HG02571 (cell line): ENCODE measurements around the gene AANAT.

Experiments
- ATAC-seq: cut with Tn5 transposase; IDR thresholded peaks from one replicate; pipeline ENCODE4 v1.9.1; 2021; ENCODE audit warnings: mild to moderate bottlenecking, moderate library complexity; ENCODE audit not compliant: unreplicated experiment

The AANAT gene

DNA sequence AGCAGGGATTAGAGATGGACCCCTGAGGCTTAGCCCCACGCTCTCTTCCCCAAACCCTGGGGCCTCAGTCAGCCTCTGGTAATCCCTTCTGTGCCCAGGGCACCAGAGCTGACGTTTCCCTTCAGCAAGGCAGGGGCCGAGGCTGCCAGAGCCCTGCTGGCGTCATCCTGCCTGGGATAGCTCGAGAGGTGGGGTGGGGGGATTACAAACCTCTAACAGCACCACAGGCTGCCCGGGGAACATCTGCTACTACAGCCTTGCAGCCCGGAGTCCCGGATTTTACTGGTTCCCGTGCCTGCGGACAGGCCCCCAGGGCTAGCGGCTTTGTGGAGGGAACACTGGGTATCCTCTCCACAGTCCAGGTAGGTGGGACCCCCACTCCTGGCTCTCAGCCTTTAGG, at the start of gene AANAT:
Gene AANAT, plus strand, starts transcription at position 238 of the 400 bp plus-strand sequence. CDS start 1,144 bp downstream, outside the sequence.
- ATAC-seq: no peak

DNA sequence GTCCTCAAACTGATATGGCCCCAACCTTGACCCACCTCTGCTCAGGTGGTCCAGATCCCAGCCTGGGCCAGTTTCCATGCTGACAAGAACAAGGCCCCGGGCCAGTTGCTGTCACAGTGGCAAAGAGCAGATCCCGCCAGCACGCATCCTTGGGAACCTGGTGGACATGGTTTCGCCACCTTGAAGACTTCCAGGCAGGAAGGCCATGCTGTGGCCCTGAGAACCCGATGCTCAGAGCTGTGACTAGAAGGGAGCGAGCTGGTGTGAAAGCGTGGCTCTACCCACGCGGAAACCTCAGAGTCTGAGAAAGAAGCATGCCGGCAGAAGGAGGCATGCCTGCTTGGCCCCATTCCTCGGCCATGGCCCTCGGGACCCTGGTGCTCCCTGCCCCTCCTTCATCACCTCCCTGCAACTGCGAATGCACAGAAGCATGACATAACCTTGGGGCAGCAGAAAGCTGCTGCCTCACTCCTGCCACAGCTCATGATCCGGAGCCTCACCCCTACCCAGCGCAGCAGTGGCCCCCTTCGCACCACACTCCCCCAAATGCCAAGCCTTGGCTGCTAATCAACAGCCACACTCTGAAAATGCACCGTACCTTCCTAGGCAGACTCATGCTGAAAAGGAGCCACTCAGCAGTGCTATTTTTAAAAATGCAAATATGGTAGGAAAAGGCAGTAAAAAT, 47.7 kb upstream of the AANAT start:
- ATAC-seq: no peak

DNA sequence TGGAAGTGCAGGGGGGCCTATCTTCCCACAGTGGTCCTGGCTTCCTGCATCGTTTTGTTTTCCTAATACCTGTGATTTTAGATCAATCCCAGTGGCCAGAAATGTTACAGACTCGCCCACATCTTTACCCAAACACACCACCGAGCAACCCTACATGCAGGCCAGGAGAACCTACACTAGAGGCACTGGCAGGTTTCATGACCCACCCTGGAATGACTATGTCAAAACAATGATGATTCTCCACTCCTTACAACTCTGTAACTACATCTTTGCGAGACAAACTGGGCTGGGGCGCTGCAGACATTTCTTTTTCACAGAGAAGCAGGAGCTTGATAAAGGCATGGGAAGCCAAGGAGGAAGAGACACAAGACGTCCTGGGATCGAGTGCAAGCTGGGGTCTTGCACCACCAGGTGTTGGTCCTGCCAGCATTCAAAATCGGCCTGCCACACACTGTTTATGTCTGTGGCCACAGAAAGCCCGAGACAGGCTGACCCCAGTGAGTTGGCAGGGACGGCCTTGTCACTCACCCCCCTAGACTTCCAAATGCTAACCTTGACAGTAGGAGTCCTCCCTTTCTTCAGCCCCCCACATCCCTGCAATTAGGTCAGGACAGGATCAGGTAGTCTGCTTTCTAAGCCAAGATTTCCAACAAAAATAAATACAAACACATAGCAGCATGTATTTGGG, 46.9 kb upstream of the AANAT start:
- no peak for ATAC-seq

DNA sequence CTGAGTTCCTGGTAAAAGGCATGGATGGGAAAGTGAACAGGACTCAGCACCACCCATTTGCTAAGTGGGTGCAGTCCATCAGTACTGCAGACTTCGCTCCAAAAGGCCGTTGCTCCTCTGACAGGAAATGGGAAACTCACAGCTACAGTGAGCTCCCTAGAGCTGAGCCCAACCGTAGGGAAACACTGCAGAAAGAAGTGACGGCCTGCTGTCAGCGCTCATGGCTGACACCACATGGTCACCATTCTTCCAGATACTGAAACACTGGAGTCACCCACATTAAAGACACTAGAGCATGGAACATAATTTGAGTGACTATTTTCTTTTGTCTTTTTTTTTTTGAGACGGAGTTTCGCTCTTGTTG, 46.4 kb upstream of the AANAT start:
- no peak for ATAC-seq

DNA sequence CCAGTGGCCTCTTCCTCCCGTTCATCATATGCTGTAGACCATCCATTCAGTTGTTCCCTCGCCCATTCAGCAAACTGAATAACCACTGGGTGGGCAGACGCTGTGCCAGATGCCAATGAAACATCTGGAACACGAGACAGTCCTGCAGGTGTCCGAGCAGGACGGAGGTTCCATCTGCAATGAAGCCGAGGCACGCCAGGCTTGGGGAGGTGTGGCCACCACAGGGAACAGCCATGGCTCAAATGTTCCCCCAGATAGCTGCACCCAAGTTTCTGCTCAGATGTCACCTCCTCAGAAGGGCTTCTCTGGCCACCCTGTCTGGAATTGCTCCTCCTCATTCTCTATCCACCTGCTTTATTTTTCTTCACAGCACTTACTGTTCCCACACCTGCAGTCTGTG, 45.0 kb upstream of the AANAT start:
- ATAC-seq: no peak

DNA sequence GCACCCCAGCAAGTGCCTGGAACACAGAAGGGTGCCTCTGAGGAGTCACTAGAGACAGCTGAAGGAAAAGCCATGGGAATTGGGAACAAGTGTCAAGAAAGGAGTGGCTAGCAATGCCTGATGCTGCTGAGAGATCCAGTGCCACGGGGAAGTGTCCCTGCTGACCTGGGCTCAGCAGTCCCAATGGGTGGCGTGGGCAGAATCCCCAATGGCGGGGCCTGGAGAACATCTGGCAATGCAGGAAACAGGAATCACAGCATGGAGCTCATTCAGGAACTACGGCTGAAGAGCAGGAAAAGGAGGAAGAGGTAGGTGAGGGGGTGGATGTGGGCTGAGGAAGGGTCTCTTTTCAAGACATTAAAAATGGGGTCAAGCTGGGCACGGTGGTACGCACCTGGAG, 44.5 kb upstream of the AANAT start:
- no peak for ATAC-seq

DNA sequence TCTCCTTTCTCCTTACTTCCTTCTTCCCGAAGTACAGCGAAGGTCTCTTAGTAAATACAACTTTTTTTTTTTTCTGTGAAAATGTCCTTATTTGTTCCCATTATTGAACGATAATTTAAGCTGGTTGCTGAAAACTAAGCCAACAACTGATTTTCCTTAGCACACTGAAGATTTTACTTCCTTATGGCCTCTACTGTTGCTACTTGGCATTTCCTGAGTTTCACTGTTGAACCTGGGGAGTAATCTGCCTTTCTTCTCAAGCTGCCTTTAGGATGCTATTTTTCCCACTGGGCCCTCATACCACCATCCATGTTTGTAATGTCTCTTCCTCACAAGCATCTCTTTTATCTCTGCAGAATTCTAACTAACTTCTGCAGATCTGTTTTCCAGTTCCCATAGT, 40.5 kb upstream of the AANAT start:
- no peak for ATAC-seq

DNA sequence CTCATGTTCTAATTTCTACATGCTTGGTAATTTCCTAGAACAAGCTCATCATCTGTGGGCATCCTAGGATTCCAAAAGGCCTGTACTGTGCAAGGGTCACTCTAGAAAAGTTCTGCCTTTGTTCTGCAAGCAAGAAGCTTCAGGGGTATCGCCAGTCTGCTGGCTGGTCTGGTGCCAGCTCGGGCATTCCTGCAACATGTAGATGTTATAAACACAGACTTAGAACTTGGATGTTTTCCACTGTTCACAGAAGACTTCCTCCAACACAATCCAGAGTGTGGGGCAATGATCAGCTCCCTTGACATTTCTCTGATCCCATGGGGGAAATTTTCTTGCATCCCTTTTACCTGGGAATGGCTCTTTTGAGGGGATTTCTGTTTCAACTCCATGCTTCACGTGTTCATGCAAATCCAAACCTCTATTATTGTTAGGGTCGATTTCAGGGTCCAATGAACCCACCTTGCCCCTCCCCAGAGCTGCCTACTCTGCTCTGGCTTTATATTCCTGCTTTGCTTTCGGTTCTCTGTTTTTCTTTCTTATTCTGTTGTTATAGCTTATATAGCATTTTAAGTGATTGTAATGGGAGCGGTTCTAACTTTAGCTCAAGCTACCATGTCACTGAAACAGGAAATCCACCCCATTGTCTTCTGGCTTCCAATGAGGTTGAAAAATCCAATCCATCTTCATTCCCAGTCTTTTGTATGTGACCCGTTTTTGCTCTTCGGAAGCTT, 39.7 kb upstream of the AANAT start:
- ATAC-seq: no peak

DNA sequence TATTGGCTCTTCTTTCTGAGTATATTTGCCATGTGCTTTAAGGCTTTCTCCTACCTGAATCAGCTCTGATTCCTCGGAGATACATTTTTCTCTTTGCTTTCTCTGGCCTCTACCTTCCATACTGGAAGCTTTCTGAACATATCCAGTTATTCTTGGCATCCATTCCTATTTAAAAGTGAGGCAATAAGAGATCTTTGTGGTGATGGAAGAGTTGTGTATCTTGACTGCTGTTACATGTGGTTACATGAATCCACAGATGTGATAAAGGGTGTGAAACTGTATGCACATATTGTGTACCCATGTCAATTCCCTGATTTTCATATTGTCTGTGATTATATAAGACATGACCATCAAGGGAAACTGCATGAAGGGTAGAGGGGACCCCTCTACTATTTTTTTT, 38.9 kb upstream of the AANAT start:
- ATAC-seq: no peak

DNA sequence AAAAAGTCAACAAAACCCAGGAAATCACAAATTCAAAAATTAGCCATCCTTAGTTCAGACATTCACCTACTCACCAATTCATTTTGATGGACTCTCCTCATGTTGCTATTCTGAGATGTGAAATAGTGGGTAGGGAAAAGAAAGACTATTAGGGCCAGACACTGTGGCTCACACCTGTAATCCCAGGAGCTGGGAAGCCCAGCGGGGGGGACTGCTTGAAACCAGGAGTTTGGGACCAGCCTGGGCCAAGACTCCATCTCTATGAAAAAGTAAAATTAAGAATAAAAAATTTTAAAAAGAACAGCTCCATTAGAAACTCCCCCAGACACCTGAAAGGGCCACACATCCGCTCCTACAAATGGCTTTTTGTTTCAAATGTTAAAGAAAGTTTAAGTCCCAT, 35.9 kb upstream of the AANAT start:
- no peak for ATAC-seq

DNA sequence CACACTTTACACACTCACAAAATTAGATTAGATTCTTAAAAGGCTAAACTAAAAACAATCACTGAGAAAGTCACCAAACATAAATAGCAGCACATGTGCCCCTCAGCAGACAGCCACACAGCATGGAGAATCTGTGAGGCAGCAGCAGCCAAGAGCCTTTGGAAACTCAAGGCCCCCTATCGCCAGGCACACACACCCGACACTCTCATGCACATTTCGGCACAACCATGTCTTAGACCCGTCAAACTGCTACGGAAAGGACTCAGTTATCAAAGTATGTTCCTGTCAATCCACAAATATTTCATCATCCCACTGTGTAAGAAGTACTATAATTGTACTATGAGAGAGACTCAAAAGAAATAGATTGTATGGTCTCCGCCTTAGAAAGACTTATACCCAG, 35.4 kb upstream of the AANAT start:
- ATAC-seq: no peak

DNA sequence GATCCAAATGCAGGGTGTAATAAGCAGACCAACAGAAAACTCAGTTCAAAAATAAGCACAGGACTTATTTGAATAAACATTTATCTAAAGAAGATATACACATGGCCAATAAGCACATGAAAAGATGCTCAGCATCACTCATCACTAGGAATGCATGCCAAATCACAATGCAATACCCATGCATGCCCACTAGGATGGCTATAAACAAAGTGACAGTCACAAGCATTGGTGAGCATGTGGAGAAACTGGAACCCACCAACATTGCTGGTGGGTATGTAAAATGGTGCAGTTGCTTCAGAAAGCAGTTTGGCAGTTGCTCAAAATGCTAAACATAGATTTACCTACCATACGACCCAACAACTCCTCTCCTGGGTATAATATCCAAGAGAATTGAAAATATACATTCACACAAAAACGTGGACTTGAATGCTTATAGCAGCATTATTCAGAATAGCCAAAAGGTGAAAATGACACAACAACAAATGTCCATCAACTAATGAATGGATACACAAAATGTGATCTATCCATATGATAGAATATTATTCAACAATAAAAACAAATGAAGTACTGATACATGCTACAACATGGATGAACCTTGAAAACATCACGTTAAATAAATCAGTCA, 34.6 kb upstream of the AANAT start:
- ATAC-seq: no peak

DNA sequence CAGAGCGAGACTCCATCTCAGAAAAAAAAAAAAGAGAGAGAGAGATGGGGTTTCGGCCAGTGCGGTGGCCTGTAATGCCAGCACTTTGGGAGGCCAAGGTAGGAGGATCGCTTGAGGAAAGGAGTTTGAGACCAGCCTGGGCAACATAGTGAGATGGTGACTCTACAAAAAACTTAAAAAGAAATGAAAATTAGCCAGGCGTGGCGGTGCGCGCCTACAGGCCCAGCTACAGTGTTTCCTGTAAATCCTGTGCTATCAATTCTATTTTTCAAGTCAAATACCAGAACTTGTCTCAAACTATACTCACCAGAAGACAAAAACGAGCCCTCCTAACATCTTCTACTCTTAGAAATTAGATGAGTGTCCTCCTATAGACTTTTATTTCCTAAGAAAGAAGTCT, 33.7 kb upstream of the AANAT start:
- ATAC-seq: no peak

DNA sequence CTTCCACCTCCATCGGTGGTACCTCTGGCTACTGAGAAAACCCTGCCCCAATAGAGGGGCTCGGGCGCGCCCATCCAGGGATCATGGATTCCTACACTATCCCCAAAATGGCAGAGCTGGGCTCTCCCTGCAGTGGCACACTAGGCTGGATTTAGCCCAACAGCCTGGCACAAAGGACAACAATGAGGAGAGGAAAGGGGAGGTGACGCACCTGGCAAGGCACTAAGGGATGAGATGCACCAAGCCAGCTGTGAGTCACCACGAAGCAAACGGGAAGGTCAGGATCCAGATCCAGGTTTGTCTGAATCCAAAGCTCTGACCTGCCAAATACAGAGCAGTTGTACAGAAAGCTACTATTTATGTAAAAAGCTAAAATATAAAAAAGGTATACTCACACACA, 32.5 kb upstream of the AANAT start:
- ATAC-seq: no peak

DNA sequence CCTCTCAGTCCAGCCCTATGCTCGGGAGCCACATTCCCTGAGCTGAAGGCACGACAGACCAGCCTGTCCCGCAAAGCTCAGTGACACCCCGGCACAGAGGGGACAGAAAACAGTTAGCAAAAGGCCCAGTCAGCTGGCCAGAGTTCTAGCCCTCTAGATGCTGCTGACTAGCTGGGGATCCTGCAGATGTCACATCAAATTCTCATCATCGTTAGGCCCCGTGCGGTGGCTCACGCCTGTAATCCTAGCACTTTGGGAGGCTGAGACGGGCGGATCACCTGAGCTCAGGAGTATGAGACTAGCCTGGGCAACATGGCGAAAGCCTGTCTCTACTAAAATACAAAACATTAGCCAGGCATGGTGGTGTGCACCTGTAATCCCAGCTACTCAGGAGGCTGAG, 31.7 kb upstream of the AANAT start:
- ATAC-seq: no peak

DNA sequence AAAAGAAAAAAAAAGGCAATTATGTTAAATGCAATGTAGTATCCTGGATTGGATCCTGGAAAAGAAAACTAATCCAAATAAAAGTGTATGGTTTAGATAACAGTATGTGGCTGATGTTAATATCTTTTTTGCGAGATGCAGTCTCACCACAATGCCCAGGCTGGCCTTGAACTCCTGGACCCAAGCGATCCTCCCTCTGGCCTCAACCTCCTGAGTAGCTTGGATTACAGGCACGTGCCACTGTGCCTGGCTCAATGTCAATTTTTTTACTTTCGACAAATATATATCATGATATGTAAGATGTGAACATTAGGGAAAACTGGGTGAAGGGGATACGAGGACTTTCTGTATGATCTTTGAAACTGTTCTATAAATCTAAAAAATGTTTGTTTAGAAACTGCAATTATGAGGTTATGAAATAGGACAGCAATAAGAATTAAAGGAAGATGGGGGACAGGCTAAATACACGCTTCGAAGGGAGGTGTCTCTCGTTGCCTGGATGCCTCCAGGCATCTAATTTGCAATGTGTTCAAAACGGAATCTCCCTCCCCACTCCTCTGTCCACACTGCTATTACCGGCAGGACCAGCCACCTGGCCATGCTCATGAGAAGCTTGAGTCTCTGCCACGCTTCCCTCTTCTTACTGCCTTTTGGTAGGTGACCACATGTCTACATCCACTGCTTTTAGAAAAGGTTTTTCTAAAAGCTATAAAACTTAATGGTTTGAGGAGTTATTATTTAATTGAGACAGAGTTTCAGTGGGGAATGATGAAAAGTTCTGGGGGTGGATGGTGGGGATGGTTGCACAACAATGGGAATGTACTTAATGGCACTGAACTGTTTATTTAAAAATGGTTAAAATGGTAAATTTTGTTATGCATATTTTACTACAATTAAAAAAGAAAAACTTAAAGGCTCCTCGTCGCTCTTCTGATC, 29.7 kb upstream of the AANAT start:
- no peak for ATAC-seq

DNA sequence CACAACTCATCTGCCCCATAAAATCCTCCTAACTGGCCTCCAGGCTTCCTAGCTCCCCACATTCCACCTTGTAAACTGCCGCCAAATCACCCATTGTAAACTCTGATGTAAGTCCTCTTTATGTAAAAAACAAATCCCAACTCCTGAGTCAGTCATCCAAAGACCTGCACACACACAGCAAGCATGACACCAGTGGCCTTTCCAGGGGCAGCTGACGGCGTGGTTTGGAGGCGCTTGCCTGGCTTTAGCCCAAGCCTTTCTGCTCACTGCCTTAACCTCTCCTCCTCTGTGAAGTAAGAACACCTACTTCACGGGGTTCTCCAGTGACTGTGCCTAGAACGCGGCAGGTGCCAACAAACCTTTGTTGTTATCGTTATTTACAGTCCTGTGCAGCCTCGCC, 28.5 kb upstream of the AANAT start:
- no peak for ATAC-seq

DNA sequence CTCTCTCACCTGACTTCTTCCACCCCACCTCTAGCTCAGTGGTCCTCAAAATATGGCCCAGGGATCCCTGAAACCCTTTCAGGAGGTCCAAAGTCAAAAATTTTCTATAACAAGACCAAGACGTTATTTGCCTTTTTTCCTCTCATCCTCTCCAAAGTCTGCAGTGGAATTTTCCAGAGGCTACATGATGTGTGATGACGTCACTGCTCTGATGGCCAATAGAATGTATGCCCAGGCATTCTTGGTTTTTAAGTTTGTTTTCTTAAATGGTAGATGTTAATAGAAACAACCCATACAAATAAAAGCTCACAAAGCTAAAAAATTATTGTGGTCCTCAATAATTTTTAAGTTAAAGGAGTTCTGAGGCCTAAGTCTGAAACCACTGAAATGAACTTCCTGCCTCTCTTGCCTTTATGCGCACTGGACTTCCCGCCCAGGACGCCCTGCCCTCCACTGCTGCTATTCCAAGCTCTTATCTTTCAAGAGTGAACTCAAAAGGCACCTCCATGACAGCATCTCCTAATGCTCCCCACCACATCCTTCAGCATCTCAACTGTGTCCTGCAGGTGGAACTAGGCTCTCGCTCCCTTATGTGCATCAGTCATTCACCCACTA, 28.0 kb upstream of the AANAT start:
- no peak for ATAC-seq

DNA sequence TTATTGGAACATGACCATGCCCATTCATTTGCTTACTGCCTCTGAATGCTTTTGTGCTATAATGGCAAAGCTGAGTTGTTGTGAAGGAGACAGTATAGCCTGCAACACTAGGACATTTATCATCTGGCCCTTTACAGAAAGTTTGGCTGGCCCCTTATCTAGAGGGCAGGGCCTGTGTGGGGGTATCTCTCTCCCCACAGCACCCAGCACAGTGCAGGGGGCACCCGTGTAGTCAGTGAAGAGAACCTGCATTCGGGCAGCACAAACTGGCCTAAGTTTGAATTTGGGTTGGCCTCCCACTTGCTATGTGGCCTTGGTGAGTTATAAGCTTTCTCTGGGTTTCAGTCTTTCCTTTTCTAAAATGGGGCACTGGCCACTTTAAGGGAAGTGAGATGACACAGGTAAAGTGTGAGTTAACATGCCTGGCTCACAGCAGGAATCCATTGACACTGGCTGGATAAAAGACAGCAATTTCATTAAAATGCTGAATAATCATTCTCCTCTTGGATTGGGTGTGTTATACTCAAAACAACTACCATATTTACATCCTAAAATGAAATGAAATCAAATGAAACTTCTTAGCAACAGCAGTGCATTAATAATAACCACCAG, 26.5 kb upstream of the AANAT start:
- no peak for ATAC-seq
